ENCODE data around the gene CENPP. TPM values are rescaled to one million over a fixed set of nuclear protein-coding genes. Genes with fewer than 3 reads are reported as not detected.

CENPP gene
- total RNA-seq, 8 experiments from 2014 or later = 1.7 to 22.3 (median 5.0) TPM

DNA sequence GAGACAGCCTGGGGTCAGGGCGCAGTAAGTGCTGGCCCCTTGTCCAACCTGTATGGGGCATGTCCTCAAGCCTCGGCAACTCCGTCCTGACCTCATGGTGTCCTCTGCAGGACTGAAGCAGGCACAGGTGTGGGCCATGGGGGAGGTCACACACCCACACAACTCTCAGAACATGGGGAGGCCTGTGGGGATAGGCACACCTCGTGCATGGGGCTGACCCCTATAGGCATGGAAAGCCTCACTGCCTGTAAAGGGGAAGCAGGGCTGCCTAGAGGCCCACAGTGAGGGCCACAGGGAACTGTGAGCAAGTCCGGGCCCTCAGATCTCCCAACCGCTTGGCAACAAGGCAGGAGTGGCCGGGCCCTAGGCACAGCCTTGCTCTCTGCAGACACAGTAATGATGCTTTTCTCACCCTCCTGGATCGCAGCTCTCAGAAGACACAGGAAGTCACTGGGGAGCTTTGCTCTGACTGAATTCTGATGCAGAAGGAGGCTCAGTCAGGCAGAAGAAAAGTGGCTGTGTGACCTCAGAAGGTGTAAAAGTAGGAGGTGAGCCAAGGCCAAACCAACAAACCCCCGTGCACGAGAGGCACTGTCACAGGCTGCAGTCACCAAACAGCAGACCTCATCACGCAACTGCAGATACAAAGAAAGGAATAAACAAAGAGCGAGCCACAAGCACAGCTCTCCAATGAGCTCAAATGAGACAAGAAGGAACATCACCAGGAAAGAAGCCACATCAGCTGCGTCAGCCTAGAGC lies 338.8 kb downstream of the CENPP start:
- in situ Hi-C loops (cut with MboI; ENCODE audit: low pct_unique_long_range_greater_than_20kb in 2 of 9, low sequenced_read_pairs in 9 of 9, unreplicated experiment in 9 of 9) = no loop called here
- peaks cover 12 to 18% of the 10 kb centered on the region in 2 donors for H3K4me1 ChIP-seq (replicated peaks in 1 of 2)
- no peak overlapping the region for H3K4me3 ChIP-seq

DNA sequence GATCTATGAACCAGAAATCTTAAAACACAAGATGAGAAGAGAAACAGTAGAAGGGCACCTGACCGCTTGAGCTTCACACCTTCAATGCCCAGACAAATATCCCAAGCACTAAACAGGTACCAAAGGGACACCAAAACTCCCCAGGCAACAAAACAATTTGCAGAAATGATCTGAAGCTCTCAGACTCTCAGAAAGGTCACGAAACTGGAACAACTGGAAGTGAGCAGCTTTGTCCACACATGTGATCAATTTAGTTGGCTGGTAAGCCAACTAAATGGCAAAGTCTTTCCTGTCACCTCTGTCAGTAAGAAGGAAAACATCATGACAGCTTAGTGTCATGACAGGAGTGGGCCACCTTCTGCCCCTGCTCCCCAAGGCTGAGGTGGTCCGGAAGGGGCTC lies 340.1 kb downstream of the CENPP start:
- Histone ChIP-seq H3K4me1 (replicated peaks in 1 of 2) (peaks cover 12 to 15% of the 10 kb centered on the region in 2 donors), H3K4me3 (no peak overlapping the region), H3K27ac (no peak overlapping the region)
- in situ Hi-C loops (cut with MboI; ENCODE audit: low pct_unique_long_range_greater_than_20kb in 2 of 9, low sequenced_read_pairs in 9 of 9, unreplicated experiment in 9 of 9) = no loop called here
- 29 to 100% (median 80%) methylated on average over 1 to 3 of the region's 3 CpGs; no CpG with 5 or more reads in 1 of the 10 experiments for WGBS, 10 experiments
- ATAC-seq (replicated peaks in 6 of 8) = no peak

More for the DNA sequence above, 338.8 kb downstream of the CENPP start:
- peak in 6 of 8 experiments; percentile 2 to 67 (median 53) for ATAC-seq (replicated peaks in 6 of 8)
- no peak overlapping the region for H3K27ac ChIP-seq
- WGBS, 10 experiments = 41 to 100% (median 73%) methylated on average over 1 to 4 of the region's 13 CpGs; no CpG with 5 or more reads in 2 of the 10 experiments

DNA sequence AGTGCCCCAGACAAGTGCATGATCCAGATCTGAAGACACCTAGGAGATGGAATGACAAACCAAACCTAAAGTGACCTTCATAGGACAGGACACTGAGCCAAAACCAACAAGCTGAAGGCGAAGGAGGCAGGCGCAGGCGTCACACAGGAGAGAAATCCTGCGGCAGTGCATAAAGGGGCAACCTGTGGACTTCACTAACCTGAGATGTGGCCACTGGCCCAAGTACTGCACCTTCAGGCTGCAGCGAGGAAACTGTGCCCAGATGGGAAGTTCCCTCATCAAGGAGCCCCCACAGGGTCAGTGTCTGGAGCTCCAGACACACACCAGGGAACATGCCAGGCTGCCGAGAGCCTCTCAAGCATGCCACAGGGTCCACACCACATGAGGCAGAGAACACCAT lies 340.5 kb downstream of the CENPP start:
- 80 to 100% (median 100%) methylated on average over 1 to 4 of the region's 6 CpGs; no CpG with 5 or more reads in 7 of the 10 experiments for WGBS, 10 experiments
- Histone ChIP-seq H3K4me3 (no peak overlapping the region), H3K4me1 (replicated peaks in 1 of 2) (peaks cover 16 to 17% of the 10 kb centered on the region in 2 donors), H3K27ac (no peak overlapping the region)
- no peak for ATAC-seq (replicated peaks in 6 of 8)
- in situ Hi-C loops (cut with MboI; ENCODE audit: low pct_unique_long_range_greater_than_20kb in 2 of 9, low sequenced_read_pairs in 9 of 9, unreplicated experiment in 9 of 9) = no loop called here

DNA sequence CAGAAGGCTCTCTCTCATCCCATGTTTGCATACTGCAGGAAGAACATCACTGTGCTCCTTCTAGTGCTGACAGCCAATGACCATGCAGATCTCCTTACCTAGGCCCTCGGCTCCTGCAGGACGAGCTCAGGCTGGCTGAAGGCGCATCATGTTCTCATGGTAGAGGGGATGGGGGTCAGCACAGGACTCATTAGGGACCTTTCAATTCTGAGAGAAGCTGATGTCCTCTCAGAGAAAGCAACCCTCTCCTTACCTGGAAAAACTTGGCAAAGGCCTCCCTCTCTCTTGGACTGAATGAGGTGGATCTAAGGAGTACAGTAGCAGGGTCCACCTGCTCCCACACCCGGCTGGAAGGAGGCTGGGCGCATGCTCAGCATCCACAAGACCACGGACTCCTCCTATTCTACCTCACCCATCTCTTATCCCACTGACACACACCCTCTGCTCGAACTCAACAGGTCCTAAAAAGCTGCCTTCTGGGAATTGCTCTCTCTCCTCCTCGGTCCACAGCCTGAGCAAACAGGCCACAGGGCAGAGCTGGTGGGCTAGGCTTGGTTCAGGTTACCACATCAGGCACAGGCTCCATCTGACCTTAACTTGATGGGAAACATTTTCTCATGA lies 341.3 kb downstream of the CENPP start:
- in situ Hi-C loops (cut with MboI; ENCODE audit: low pct_unique_long_range_greater_than_20kb in 2 of 9, low sequenced_read_pairs in 9 of 9, unreplicated experiment in 9 of 9) = no loop called here
- Histone ChIP-seq H3K4me3 (no peak overlapping the region), H3K27ac (no peak overlapping the region), H3K4me1 (replicated peaks in 1 of 2) (peaks cover 13 to 18% of the 10 kb centered on the region in 2 donors)
- 33 to 100% (median 75%) methylated on average over 1 to 8 of the region's 8 CpGs for WGBS, 10 experiments
- ATAC-seq (replicated peaks in 6 of 8) = no peak

DNA sequence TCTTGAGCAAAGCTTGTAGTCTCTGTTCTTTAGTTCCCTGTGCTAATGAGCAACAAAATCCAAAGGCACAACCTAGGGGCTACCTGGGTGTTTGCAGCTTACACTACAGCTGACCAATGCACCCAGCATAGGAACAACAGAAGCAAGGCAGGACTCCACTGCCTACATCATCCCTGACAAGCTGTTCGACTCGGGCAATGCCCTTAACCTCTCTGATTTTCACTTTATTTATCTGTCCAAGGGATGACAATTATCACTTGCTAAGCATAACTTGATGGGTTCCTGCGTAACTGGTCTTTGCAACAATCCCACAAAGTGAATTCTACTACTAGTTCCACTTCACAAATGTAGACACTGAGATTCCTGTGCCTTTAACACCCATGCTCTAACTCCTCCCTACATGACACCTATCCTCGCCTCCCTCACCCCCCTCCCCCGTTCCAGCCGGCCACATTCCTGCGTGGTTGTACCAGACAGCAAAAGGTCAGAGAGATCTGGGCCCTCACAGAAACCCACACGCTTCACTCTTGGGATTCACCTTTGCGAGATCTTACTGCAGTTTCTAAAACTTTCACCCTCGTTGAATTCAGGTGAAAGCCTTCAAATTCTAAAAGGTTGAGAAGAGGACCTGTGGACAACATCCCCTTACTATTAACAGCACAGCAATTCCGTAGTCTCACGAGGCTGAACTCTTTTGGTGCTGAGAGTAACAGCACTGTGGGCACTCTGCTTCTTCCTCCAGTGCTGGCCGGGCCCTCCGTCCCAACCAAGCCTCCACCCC lies 343.2 kb downstream of the CENPP start:
- peak overlapping the region in 1 of 2 donors; percentile 75 for H3K27ac ChIP-seq
- in situ Hi-C loops (cut with MboI; ENCODE audit: low pct_unique_long_range_greater_than_20kb in 2 of 9, low sequenced_read_pairs in 9 of 9, unreplicated experiment in 9 of 9) = no loop called here
- peak in 2 of 8 experiments; percentile 17 to 20 for ATAC-seq (replicated peaks in 6 of 8)
- 5 to 43% (median 36%) methylated on average over 2 to 6 of the region's 14 CpGs; no CpG with 5 or more reads in 2 of the 10 experiments for WGBS, 10 experiments
- peaks cover 13 to 18% of the 10 kb centered on the region in 2 donors for H3K4me1 ChIP-seq (replicated peaks in 1 of 2)
- peak overlapping the region; percentile 81 to 99 (median 90) for H3K4me3 ChIP-seq

DNA sequence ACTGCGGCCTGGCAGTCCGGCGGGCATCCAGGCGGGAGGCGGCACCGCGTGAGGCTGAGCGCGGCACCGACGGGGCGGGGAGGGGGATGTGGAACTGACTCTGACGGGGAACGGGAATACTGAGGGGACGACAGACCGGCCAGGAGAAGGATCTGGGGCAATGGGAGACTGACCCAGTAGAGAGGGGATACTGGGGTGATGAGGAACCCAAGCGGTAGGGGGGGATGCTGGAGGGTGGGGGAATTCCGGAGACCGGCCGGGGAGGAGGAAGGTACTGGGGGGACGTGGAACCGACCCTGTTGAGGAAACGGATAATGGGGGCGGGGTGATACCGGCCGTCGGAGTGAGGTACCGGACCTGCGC lies 343.8 kb downstream of the CENPP start:
- in situ Hi-C loops (cut with MboI; ENCODE audit: low pct_unique_long_range_greater_than_20kb in 2 of 9, low sequenced_read_pairs in 9 of 9, unreplicated experiment in 9 of 9) = no loop called here
- Histone ChIP-seq H3K4me1 (replicated peaks in 1 of 2) (peaks cover 13 to 18% of the 10 kb centered on the region in 2 donors), H3K27ac (peak overlapping the region; percentile 61 to 75), H3K4me3 (peak overlapping the region; percentile 81 to 99 (median 90))
- WGBS, 10 experiments = 0% methylated on average over 2 of the region's 29 CpGs; no CpG with 5 or more reads in 9 of the 10 experiments
- ATAC-seq (replicated peaks in 6 of 8) = peak; percentile 2 to 12 (median 7)

Other genes with a start within 250 kb of the CENPP start
- 10 to 100 TPM; 32.3 to 93.8 (median 59.6) TPM for gene SPTLC1, start 210.5 kb upstream of the CENPP start, total RNA-seq
- 100 to 1,000 TPM; 127 to 240 (median 200) TPM for gene IARS1, start 32.3 kb upstream of the CENPP start, total RNA-seq
- 10 to 100 TPM; 17.2 to 77.0 (median 29.5) TPM for gene NOL8, start 603 bp upstream of the CENPP start, total RNA-seq
- 10 to 100 TPM in 1 of 8 experiments, 1 to 10 TPM in 3, under 1 TPM in 4; 0.16 to 69.8 (median 1.7) TPM for gene OGN, start 78.6 kb downstream of the CENPP start, total RNA-seq
- 10 to 100 TPM in 2 of 8 experiments, 1 to 10 TPM in 2, under 1 TPM in 4; 0.08 to 16.3 (median 4.2) TPM for gene OMD, start 98.5 kb downstream of the CENPP start, total RNA-seq
- gene ASPN, start 156.6 kb downstream of the CENPP start, total RNA-seq = 100 to 1,000 TPM in 1 of 8 experiments, 10 to 100 TPM in 3, under 1 TPM in 3, not detected in 1; 0.11 to 312 (median 25.0) TPM
- 10 to 100 TPM in 3 of 8 experiments, 1 to 10 TPM in 1, under 1 TPM in 4; 0.16 to 20.3 (median 4.3) TPM for gene ECM2, start 210.0 kb downstream of the CENPP start, total RNA-seq